ENCODE measurements around the gene INAFM1. TPM values are rescaled to one million over a fixed set of nuclear protein-coding genes. Genes with fewer than 3 reads are reported as not detected.
"Not testable (repeated sequence)": the region's sequence is repeated elsewhere in the genome, so short reads cannot be mapped to it uniquely, and the experiment has no call there.

INAFM1 gene
- total RNA-seq, 1 donor from 2014 or later: 12.2 TPM

GRCh38 chr19:47284324-47284899 lies 9.7 kb downstream of the INAFM1 start:
- Histone ChIP-seq H3K27me3 (ENCODE audit: low read depth) (no peaks in the 10 kb centered on the region), H3K4me3 (no peak overlapping the region), H3K9me3 (replicated peaks) (no peaks in the 10 kb centered on the region), H3K27ac (replicated peaks) (no peak overlapping the region), H3K36me3 (no peaks in the 10 kb centered on the region), H3K4me1 (peaks cover 9% of the 10 kb centered on the region)
- no peak for DNase-seq
- intact Hi-C loops (cut with micrococcal nuclease): no loop called here
- peak; percentile 88 for TF ChIP-seq CTCF (IDR thresholded peaks at IDR 0.05; ENCODE audit: borderline replicate concordance)

DNA sequence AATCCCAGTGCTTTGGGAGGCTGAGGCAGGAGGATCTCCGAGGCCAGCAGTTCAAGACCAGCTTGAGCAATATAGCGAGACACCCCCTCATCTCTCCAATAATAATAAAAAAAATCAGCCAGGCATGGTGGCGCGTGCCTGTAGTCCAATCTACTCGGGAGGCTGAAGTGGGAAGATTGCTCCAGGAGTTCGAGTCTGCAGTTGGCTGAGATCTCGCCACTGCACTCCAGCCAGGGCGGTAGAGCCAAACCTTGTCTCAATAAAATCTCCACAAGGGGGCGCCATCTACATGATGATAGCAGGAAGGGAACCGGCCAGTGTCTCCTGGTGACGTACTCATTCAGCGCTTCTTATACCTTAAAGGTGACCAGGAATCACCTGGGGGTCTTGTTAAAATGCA lies 21.4 kb downstream of the INAFM1 start:
- Histone ChIP-seq H3K4me3 (no peak overlapping the region), H3K9me3 (replicated peaks) (no peaks in the 10 kb centered on the region), H3K27ac (replicated peaks) (no peak overlapping the region), H3K4me1 (no peaks in the 10 kb centered on the region), H3K36me3 (no peaks in the 10 kb centered on the region), H3K27me3 (ENCODE audit: low read depth) (no peaks in the 10 kb centered on the region)
- no peak for DNase-seq
- peak; percentile 79 for TF ChIP-seq CTCF (IDR thresholded peaks at IDR 0.05; ENCODE audit: borderline replicate concordance)
- intact Hi-C loops (cut with micrococcal nuclease): loop anchor here (10.0 kb wide), 2 partner anchors 99 to 129 kb away; no protein-coding TSS in a partner anchor

- H3K4me1 ChIP-seq; H3K36me3 ChIP-seq; intact Hi-C loops (cut with micrococcal nuclease); H3K9me3 ChIP-seq (replicated peaks); H3K27ac ChIP-seq (replicated peaks); H3K4me3 ChIP-seq; DNase-seq; H3K27me3 ChIP-seq (ENCODE audit: low read depth): not testable (repeated sequence)
Measured at GRCh38 chr19:47300867-47301266, 26.2 kb downstream of the INAFM1 start.

DNA sequence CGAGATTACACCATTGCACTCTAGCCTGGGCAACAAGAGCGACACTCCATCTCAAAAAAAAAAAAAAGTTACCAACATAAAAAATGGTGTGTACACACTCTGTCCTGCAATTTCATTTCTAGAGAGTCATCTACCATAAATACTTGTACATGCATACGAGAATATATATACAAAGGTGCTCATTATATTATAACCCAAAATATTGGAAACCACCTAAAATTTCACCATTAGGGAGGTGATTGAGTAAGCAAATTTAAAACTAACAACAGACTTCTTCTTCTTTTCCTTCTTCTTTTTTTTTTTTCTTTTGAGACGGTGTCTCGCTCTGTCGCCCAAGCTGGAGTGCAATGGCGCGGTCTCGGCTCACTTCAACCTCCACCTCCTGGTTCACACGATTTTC lies 27.6 kb downstream of the INAFM1 start:
- Histone ChIP-seq H3K27ac (replicated peaks) (no peak overlapping the region), H3K9me3 (replicated peaks) (no peaks in the 10 kb centered on the region), H3K4me1 (peaks cover 8% of the 10 kb centered on the region), H3K27me3 (ENCODE audit: low read depth) (no peaks in the 10 kb centered on the region), H3K4me3 (no peak overlapping the region), H3K36me3 (no peaks in the 10 kb centered on the region)
- intact Hi-C loops (cut with micrococcal nuclease): no loop called here
- no peak for DNase-seq
- no peak for TF ChIP-seq CTCF (IDR thresholded peaks at IDR 0.05; ENCODE audit: borderline replicate concordance)

DNA sequence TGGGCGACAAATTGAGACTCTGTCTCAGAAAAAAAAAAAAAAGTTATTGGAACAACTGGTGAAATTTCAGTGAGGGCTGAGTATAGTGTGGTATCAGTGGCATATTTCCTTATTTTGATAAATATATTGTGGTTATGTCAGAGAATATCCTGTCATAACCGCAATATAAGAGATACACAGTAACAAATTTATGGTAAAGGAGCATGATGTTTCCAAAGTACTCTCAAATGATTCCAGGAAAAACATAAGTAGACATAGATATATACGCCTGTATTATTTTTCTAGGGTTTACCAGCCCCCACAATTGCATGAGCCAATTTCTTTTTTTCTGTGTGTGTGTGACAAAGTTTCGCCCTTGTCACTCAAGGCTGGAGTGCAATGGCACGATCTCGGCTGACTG lies 29.3 kb downstream of the INAFM1 start:
- DNase-seq: no peak
- Histone ChIP-seq H3K4me1 (peaks cover 8% of the 10 kb centered on the region), H3K4me3 (no peak overlapping the region), H3K9me3 (replicated peaks) (no peaks in the 10 kb centered on the region), H3K27ac (replicated peaks) (no peak overlapping the region), H3K27me3 (ENCODE audit: low read depth) (peaks cover 8% of the 10 kb centered on the region), H3K36me3 (no peaks in the 10 kb centered on the region)
- intact Hi-C loops (cut with micrococcal nuclease): no loop called here
- no peak for TF ChIP-seq CTCF (IDR thresholded peaks at IDR 0.05; ENCODE audit: borderline replicate concordance)

DNA sequence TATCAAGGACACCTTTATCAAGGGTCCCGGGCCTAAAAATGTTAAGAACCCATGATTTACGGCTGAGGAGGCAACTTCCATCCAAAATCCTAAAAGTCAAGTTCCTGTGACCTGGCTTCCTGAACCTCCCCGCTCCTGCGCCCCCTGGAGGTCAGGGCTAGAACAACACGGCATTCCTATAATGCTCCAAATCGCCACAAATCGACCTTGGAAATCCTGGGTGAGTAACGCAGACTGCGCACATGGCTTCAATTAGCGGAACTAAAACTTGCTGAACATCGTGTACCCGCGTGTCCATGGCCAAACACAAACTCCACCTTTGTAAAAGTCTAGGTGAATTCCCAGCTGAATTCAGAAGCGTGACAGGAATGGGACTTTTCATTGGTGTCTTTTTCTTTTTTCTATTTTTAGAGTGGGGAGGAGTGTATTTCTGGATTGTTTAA lies 30.6 kb downstream of the INAFM1 start:
- peak; percentile 94 for TF ChIP-seq CTCF (IDR thresholded peaks at IDR 0.05; ENCODE audit: borderline replicate concordance)
- Histone ChIP-seq H3K4me3 (no peak overlapping the region), H3K4me1 (peaks cover 8% of the 10 kb centered on the region), H3K36me3 (no peaks in the 10 kb centered on the region), H3K27ac (replicated peaks) (no peak overlapping the region), H3K27me3 (ENCODE audit: low read depth) (peaks cover 21% of the 10 kb centered on the region), H3K9me3 (replicated peaks) (no peaks in the 10 kb centered on the region)
- intact Hi-C loops (cut with micrococcal nuclease): no loop called here
- DNase-seq: peak; percentile 66

Data from left ventricle myocardium inferior (tissue), 1 donor.